GM18526 (cell line): Measurements from ENCODE around the gene MAPKAP1.

Experiments used
- POLR2A ChIP-seq: IDR thresholded peaks from 3 replicates; pipeline ENCODE4 v1.6.1; 2011; ENCODE audit not compliant: insufficient read length; ENCODE audit errors: extremely low read depth

The MAPKAP1 gene

GRCh38 chr9:125423964-125424363, 283.0 kb downstream of the MAPKAP1 start:
- no peak for TF ChIP-seq POLR2A

- no peak for TF ChIP-seq POLR2A
Observed at GRCh38 chr9:125422853-125423252, 284.2 kb downstream of the MAPKAP1 start.

GRCh38 chr9:125421591-125422181, 285.3 kb downstream of the MAPKAP1 start:
- TF ChIP-seq POLR2A, result no peak

GRCh38 chr9:125421166-125421565, 285.8 kb downstream of the MAPKAP1 start:
- TF ChIP-seq POLR2A, result no peak

GRCh38 chr9:125418404-125418803, 288.6 kb downstream of the MAPKAP1 start:
- no peak for TF ChIP-seq POLR2A

DNA sequence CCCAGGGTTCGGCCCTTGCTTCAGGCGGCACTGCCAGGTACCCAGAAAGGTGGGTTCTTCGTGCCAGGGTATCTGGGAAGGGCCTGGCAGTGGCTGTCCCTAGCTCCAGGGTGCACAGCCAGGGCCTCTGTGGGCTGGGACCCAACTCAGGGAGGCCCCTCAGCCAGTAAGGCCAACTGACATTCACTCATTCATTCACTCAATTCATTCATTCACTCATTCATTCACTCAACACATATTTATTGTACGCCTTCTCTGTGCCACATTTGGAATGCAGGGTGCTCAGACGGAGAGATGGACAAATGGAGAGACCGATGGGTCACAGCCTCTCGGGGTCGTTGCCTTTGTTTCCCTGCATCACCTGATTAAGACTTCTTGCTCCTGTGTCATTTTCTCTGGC, 290.5 kb downstream of the MAPKAP1 start:
- no peak for TF ChIP-seq POLR2A

- TF ChIP-seq POLR2A, result no peak
Observed at GRCh38 chr9:125415583-125416460, 291.2 kb downstream of the MAPKAP1 start.

- TF ChIP-seq POLR2A, result no peak
Observed at GRCh38 chr9:125413579-125413978, 293.4 kb downstream of the MAPKAP1 start.

GRCh38 chr9:125412166-125412565, 294.8 kb downstream of the MAPKAP1 start:
- no peak for TF ChIP-seq POLR2A

DNA sequence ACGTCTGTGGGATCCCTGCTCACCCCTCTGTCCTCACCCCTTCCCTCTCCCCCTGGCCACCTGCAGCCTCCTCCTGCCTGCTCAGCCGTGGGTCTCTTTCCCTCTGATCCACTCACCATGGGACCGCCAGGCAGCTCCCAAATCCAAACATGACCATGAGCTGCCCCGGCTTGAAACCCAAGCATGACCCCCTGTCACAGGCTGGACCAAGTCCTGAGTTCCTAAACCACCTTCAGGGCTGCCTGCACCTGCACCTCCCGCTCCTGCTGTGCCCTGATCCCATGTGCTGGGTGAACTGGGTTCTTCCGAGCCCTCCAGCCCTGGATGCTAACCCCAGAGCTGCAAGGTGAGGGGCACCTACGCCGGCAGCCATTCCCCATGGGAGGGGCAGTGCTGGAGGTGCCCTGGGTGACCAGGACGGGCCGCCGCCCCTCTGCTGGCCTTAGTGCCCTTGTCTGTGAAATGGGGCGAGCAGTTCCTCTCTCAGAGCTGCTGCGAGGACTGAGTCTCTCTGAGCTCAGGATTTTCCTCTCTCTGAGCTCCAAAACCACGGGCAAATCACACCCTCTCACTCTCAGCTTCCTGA, 295.7 kb downstream of the MAPKAP1 start:
- TF ChIP-seq POLR2A, result no peak

- TF ChIP-seq POLR2A, result no peak
Observed at GRCh38 chr9:125410522-125410894, 296.5 kb downstream of the MAPKAP1 start.

- no peak for TF ChIP-seq POLR2A
Observed at GRCh38 chr9:125409637-125410521, 297.1 kb downstream of the MAPKAP1 start.

- no peak for TF ChIP-seq POLR2A
Observed at GRCh38 chr9:125409217-125409636, 297.8 kb downstream of the MAPKAP1 start.

GRCh38 chr9:125407974-125408900, 298.8 kb downstream of the MAPKAP1 start:
- no peak for TF ChIP-seq POLR2A

- TF ChIP-seq POLR2A, result no peak
Observed at GRCh38 chr9:125407432-125407973, 299.5 kb downstream of the MAPKAP1 start.

DNA sequence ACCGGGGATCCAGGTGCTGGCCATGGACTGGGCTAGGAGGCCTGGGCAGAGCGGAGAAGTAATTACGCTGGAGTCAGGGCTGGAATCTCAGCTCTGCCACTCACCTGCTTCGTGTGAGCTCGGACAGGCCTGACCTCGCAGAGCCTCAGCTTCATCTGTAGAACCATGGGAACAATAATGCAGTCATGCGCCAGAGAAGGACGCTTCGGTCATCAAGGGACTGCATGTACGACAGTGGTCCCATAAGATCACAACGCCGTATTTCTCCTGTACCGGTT, 300.3 kb downstream of the MAPKAP1 start:
- TF ChIP-seq POLR2A, result no peak
